K562 (cell line): ENCODE data around the gene DYNC2H1. TPM values are rescaled to one million over a fixed set of nuclear protein-coding genes. Genes with fewer than 3 reads are reported as not detected.
A peak's percentile ranks its signal among the peaks of the same experiment; 100 is the strongest.

ENCODE experiments used
- DACH1 ChIP-seq: fragments of 450-650 bp; IDR thresholded peaks from 2 replicates; pipeline ENCODE4 v1.6.1; 2018; ENCODE audit not compliant: partially characterized antibody
- EHMT2 ChIP-seq: fragments of 450-650 bp; IDR thresholded peaks from 2 replicates; pipeline ENCODE4 v1.6.1; 2018; ENCODE audit warnings: antibody characterized with exemption
- ETV5 ChIP-seq: sonication (generic); formaldehyde crosslinking; IDR thresholded peaks from 2 replicates; pipeline ENCODE4 v1.4.0; 2020; ENCODE audit warnings: low read depth, mild to moderate bottlenecking, missing genetic modification reagents
- GATAD2A ChIP-seq: fragments of 450-650 bp; IDR thresholded peaks from 2 replicates; pipeline ENCODE4 v1.6.1; 2017
- JUN ChIP-seq, 2 experiments: sonication (generic) in 1 of 2; formaldehyde crosslinking in 1 of 2; IDR thresholded peaks; 2 replicates each; pipeline versions ENCODE4 v1.6.1 to v1.8.0; 2012 to 2022; ENCODE audit warnings: borderline replicate concordance in 2 of 2, mild to moderate bottlenecking in 2 of 2, improper control_type of control experiment in 1 of 2, low read depth in 1 of 2, low read length in 1 of 2, missing genetic modification reagents in 1 of 2
- MTA2 ChIP-seq: fragments of 450-650 bp; IDR thresholded peaks from 2 replicates; pipeline ENCODE4 v1.6.1; 2016; ENCODE audit warnings: low read depth
- NONO ChIP-seq, 2 experiments: fragments of 200-400 bp in 1 of 2; fragments of 450-650 bp in 1 of 2; formaldehyde crosslinking in 1 of 2; IDR thresholded peaks; 2 replicates each; pipeline ENCODE4 v1.6.1; 2017; ENCODE audit warnings: low read depth in 2 of 2, mild to moderate bottlenecking in 2 of 2, moderate library complexity in 2 of 2, low read length in 1 of 2
- POU5F1 ChIP-seq: fragments of 150-350 bp; IDR thresholded peaks from 2 replicates; pipeline ENCODE4 v1.6.1; 2014; ENCODE audit warnings: borderline replicate concordance, low read length, low read depth, mild to moderate bottlenecking; ENCODE audit not compliant: partially characterized antibody
- RBM22 ChIP-seq: fragments of 200-400 bp; formaldehyde crosslinking; IDR thresholded peaks from 2 replicates; pipeline ENCODE4 v1.6.1; 2018; ENCODE audit warnings: low read length, low read depth; ENCODE audit not compliant: poor library complexity, severe bottlenecking
- SMAD3 ChIP-seq: fragments of 450-650 bp; formaldehyde crosslinking; conservative IDR thresholded peaks from 2 replicates; pipeline ENCODE4 v1.4.0; 2020; ENCODE audit warnings: mild to moderate bottlenecking
- TAF1 ChIP-seq: IDR thresholded peaks from 2 replicates; pipeline ENCODE4 v1.6.1; 2011; ENCODE audit warnings: mild to moderate bottlenecking, low read length, moderate library complexity; ENCODE audit not compliant: insufficient read depth, control insufficient read depth, severe bottlenecking; ENCODE audit errors: extremely low read depth
- TBL1XR1 ChIP-seq, 2 experiments: IDR thresholded peaks; 2 replicates each; pipeline ENCODE4 v1.6.1; 2012; ENCODE audit warnings: improper control_type of control experiment in 2 of 2, low read length in 2 of 2, mild to moderate bottlenecking in 1 of 2
- THRAP3 ChIP-seq: fragments of 450-650 bp; IDR thresholded peaks from 2 replicates; pipeline ENCODE4 v1.6.1; 2016; ENCODE audit warnings: mild to moderate bottlenecking, inconsistent platforms, borderline replicate concordance
- TOE1 ChIP-seq, 2 experiments: fragments of 450-650 bp in 1 of 2; sonication (generic) in 1 of 2; formaldehyde crosslinking in 1 of 2; IDR thresholded peaks; 2 replicates each; pipeline versions ENCODE4 v1.7.1 to v1.8.0; 2016 to 2022; ENCODE audit warnings: borderline replicate concordance in 2 of 2, mild to moderate bottlenecking in 2 of 2, antibody characterized with exemption in 1 of 2, inconsistent platforms in 1 of 2, low read depth in 1 of 2, missing genetic modification reagents in 1 of 2, moderate library complexity in 1 of 2
- ZNF444 ChIP-seq: fragments of 250-450 bp; sonication (Bioruptor Pico); IDR thresholded peaks from 2 replicates; pipeline ENCODE4 v1.4.0; 2020; ENCODE audit warnings: mild to moderate bottlenecking, moderate library complexity
- polyA plus RNA-seq, 8 experiments: library from polyadenylated mRNA; depleted of rRNA in 4 of 8; stranded (reverse) in 5 of 8; unstranded in 3 of 8; fragments of >200 nt; fragmentation: Nextera tagmentation in 2 of 8; fragmentation: Illumina TruSeq in 1 of 8; extraction: Ambion mirVana in 2 of 8; extraction: Trizol in 1 of 8; gene quantifications; 2 replicates each; pipeline versions ENCODE4 v1.2.1 to v1.2.3, GENCODE V29; 2011 to 2014; ENCODE audit warnings: inconsistent platforms in 1 of 8, missing spikeins in 1 of 8
- total RNA-seq, 7 experiments: library from RNA; depleted of rRNA in 6 of 7; stranded (reverse); fragments of >200 nt in 6 of 7; fragmentation: Illumina TruSeq in 2 of 7; extraction: Trizol in 2 of 7; gene quantifications; 2 replicates each; pipeline versions ENCODE4 v1.2.1 to v1.2.3, GENCODE V29; 2011 to 2021; ENCODE audit warnings: low replicate concordance in 1 of 7
- TF ChIP-seq, protein P1 (sequence below): fragments of 450-650 bp; formaldehyde crosslinking; IDR thresholded peaks from 2 replicates; pipeline ENCODE4 v1.4.0; 2022; ENCODE audit warnings: missing genetic modification characterization
- TF ChIP-seq, protein P2 (sequence below): fragments of 450-650 bp; IDR thresholded peaks from 2 replicates; pipeline ENCODE4 v1.7.1; 2018; ENCODE audit warnings: mild to moderate bottlenecking, low read depth; ENCODE audit not compliant: partially characterized antibody
- TF ChIP-seq, protein P3 (sequence below): sonication (generic); formaldehyde crosslinking; IDR thresholded peaks from 2 replicates; pipeline ENCODE4 v1.8.1; 2023; ENCODE audit warnings: mild to moderate bottlenecking, missing genetic modification reagents

DYNC2H1 gene
- total and polyA plus RNA-seq, 9 of the 15 experiments (the other 6 are each of a cell fraction or from before 2014, with no cell fraction given): 0.08 to 0.64 (median 0.20) TPM

DNA sequence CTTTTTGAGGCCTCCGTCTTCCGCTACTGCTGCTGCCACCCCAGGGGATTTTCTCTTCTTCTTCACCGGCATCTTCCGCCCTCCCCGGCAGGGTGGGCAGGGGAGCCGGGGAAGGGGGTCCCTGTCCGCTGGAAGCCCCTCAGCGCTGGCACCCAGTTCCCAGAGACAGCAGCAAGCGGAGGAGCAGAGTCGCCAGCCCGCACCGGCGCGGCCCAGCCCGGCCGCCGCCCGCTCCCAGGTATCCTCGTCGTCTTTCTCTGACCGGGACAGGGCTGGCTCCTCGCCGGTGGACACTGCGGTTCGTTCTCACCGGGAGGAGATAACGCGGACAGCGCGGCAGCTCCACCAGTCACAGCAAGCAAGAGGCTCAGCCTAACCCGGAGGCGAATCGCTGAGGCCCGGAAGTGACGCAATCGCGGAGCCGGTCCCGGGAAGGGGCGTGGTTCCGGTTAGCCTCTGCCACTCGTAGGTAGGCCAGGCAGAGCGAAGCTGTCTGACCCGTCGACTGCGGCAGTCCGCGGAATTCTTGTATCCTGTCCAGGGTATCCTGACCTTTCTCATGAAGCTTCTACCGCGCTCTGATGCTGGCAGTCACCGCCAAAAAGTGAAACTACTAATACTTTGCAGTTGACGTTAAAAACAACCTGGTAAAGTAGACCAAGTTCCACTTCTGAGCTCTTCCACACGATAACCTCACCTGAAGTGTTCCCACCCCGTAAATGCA lies 17.3 kb upstream of the DYNC2H1 start, which contains the start of gene DCUN1D5 (continued):
- TF ChIP-seq NONO (IDR thresholded peaks at IDR 0.05; ENCODE audit: low read depth in 2 of 2, low read length in 1 of 2) (0 out of 4 replicates have a peak, but pooled peaks of 1 of the 2 experiments have one; percentile 44), ETV5 (peak; percentile 82), ZNF444 (CRISPR knock-in tag) (no peak), RBM22 (no peak), TBL1XR1 (IDR thresholded peaks at IDR 0.05; ENCODE audit: low read length in 2 of 2) (peak in 1 of 2 experiments; percentile 55; a peak in 1 of 4 replicates), SMAD3 (CRISPR knock-in tag) (no peak), EHMT2 (peak; percentile 69), TOE1 (IDR thresholded peaks at IDR 0.05; ENCODE audit: borderline replicate concordance) (0 out of 2 replicates have a peak, but pooled peaks have one; percentile 23), TOE1 (CRISPR knock-in tag; IDR thresholded peaks at IDR 0.05; ENCODE audit: borderline replicate concordance, low read depth) (peak; percentile 73; the same call in 1 of the 2 replicates), MTA2 (peak; percentile 48), TAF1 (peak; percentile 91), DACH1 (no peak), THRAP3 (0 out of 2 replicates have a peak, but pooled peaks have one; percentile 6), JUN (IDR thresholded peaks at IDR 0.05; ENCODE audit: borderline replicate concordance, low read depth, low read length) (0 out of 2 replicates have a peak, but pooled peaks have one; percentile 45), JUN (CRISPR knock-in tag; IDR thresholded peaks at IDR 0.05; ENCODE audit: borderline replicate concordance) (0 out of 2 replicates have a peak, but pooled peaks have one; percentile 32), GATAD2A (0 out of 2 replicates have a peak, but pooled peaks have one; percentile 41), POU5F1 (no peak)
- TF ChIP-seq, protein P1, sequence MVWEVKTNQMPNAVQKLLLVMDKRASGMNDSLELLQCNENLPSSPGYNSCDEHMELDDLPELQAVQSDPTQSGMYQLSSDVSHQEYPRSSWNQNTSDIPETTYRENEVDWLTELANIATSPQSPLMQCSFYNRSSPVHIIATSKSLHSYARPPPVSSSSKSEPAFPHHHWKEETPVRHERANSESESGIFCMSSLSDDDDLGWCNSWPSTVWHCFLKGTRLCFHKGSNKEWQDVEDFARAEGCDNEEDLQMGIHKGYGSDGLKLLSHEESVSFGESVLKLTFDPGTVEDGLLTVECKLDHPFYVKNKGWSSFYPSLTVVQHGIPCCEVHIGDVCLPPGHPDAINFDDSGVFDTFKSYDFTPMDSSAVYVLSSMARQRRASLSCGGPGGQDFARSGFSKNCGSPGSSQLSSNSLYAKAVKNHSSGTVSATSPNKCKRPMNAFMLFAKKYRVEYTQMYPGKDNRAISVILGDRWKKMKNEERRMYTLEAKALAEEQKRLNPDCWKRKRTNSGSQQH: no peak
- TF ChIP-seq, protein P2, sequence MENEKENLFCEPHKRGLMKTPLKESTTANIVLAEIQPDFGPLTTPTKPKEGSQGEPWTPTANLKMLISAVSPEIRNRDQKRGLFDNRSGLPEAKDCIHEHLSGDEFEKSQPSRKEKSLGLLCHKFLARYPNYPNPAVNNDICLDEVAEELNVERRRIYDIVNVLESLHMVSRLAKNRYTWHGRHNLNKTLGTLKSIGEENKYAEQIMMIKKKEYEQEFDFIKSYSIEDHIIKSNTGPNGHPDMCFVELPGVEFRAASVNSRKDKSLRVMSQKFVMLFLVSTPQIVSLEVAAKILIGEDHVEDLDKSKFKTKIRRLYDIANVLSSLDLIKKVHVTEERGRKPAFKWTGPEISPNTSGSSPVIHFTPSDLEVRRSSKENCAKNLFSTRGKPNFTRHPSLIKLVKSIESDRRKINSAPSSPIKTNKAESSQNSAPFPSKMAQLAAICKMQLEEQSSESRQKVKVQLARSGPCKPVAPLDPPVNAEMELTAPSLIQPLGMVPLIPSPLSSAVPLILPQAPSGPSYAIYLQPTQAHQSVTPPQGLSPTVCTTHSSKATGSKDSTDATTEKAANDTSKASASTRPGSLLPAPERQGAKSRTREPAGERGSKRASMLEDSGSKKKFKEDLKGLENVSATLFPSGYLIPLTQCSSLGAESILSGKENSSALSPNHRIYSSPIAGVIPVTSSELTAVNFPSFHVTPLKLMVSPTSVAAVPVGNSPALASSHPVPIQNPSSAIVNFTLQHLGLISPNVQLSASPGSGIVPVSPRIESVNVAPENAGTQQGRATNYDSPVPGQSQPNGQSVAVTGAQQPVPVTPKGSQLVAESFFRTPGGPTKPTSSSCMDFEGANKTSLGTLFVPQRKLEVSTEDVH: peak; percentile 65
- TF ChIP-seq, protein P3, sequence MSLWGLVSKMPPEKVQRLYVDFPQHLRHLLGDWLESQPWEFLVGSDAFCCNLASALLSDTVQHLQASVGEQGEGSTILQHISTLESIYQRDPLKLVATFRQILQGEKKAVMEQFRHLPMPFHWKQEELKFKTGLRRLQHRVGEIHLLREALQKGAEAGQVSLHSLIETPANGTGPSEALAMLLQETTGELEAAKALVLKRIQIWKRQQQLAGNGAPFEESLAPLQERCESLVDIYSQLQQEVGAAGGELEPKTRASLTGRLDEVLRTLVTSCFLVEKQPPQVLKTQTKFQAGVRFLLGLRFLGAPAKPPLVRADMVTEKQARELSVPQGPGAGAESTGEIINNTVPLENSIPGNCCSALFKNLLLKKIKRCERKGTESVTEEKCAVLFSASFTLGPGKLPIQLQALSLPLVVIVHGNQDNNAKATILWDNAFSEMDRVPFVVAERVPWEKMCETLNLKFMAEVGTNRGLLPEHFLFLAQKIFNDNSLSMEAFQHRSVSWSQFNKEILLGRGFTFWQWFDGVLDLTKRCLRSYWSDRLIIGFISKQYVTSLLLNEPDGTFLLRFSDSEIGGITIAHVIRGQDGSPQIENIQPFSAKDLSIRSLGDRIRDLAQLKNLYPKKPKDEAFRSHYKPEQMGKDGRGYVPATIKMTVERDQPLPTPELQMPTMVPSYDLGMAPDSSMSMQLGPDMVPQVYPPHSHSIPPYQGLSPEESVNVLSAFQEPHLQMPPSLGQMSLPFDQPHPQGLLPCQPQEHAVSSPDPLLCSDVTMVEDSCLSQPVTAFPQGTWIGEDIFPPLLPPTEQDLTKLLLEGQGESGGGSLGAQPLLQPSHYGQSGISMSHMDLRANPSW (CRISPR knock-in tag): no peak
